Measurements from ENCODE around the gene NT5C2.

GRCh38 chr10:103072891-103073290, 120.2 kb downstream of the NT5C2 start:
- TF ChIP-seq CTCF (IDR thresholded peaks at IDR 0.05), result no peak
- no peak for TF ChIP-seq MXI1 (IDR thresholded peaks at IDR 0.05; ENCODE audit: low read depth, low read length)
- TF ChIP-seq EZH2phosphoT487 (IDR thresholded peaks at IDR 0.05; ENCODE audit: borderline replicate concordance, low read depth), result no peak
- TF ChIP-seq RFX5 (IDR thresholded peaks at IDR 0.05; ENCODE audit: low read length), result no peak
- TF ChIP-seq SMC3 (IDR thresholded peaks at IDR 0.05; ENCODE audit: low read depth, low read length), result no peak
- TF ChIP-seq MAX (IDR thresholded peaks at IDR 0.05; ENCODE audit: low read depth), result no peak
- no peak for TF ChIP-seq POLR2AphosphoS5 (IDR thresholded peaks at IDR 0.05; ENCODE audit: low read depth, low read length)

Measured in SK-N-SH (cell line).